NT2/D1 (cell line): ENCODE results near the gene LRRC3.

Source experiments
- DNase-seq: peaks from one replicate; pipeline ENCODE4 v3.0.0-alpha.2; 2011; ENCODE audit warnings: low read depth, low spot score
- H3K27me3 ChIP-seq: 2 replicates; pipeline ENCODE4 v1.6.0; 2011; ENCODE audit warnings: mild to moderate bottlenecking; ENCODE audit not compliant: insufficient read length, insufficient read depth
- H3K36me3 ChIP-seq: 2 replicates; pipeline ENCODE4 v1.6.1; 2011; ENCODE audit warnings: mild to moderate bottlenecking, low read length, mixed read lengths; ENCODE audit not compliant: insufficient read depth, insufficient read length
- H3K4me1 ChIP-seq: 2 replicates; pipeline ENCODE4 v1.5.1; 2011; ENCODE audit not compliant: insufficient read depth, insufficient read length
- H3K4me3 ChIP-seq: 2 replicates; pipeline ENCODE4 v1.5.1; 2011; ENCODE audit warnings: low read depth; ENCODE audit not compliant: insufficient read length
- H3K9ac ChIP-seq: 2 replicates; pipeline ENCODE4 v1.6.0; 2011; ENCODE audit warnings: low read depth; ENCODE audit not compliant: insufficient read length
- H3K9me3 ChIP-seq: 2 replicates; pipeline ENCODE4 v1.5.1; 2011; ENCODE audit warnings: mild to moderate bottlenecking, low read length; ENCODE audit not compliant: insufficient read depth
- SUZ12 ChIP-seq: IDR thresholded peaks from 2 replicates; pipeline ENCODE4 v1.6.1; 2011; ENCODE audit not compliant: insufficient read length, insufficient read depth; ENCODE audit errors: extremely low read depth
- YY1 ChIP-seq: IDR thresholded peaks from 2 replicates; pipeline ENCODE4 v1.6.1; 2011; ENCODE audit not compliant: insufficient read length, insufficient read depth
- ZNF274 ChIP-seq: IDR thresholded peaks from 2 replicates; pipeline ENCODE4 v1.6.1; 2011; ENCODE audit warnings: mild to moderate bottlenecking, low read depth, low read length

LRRC3 gene

DNA sequence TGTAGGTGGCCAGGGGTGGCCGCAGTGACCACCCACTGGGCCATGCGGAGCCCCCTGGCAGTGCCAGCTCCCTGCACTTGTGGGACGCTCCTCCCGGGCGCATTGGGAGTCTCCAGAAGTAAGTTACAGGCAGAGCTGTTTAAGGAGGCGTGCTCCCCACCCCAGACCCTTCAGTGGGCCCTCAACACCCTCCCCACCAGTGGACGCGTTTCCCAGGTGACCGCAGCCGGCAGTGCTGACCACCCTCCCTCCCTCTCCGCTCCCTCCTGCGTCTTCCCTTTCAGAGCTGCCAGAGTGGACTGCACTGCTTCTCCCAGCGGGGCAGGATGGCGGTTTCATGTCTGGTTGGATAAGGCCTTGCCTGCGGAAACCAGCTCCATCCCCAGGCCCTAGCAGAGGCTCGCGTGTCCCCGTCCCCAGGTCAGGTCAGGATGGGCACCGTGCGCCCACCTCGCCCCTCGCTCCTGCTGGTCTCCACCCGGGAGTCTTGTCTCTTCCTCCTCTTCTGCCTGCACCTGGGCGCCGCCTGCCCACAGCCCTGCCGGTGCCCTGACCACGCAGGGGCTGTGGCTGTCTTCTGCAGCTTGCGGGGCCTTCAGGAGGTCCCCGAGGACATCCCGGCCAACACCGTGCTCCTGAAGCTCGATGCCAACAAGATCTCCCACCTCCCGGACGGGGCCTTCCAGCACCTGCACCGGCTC is 1.1 kb downstream of the LRRC3 start:
- TF ChIP-seq YY1 (no peak), ZNF274 (no peak), SUZ12 (no peak)
- Histone ChIP-seq H3K27me3 (peaks cover 33% of the 10 kb centered on the region), H3K36me3 (peaks cover 20% of the 10 kb centered on the region), H3K4me3 (peak overlapping the region; percentile 41), H3K9ac (peak overlapping the region; percentile 70), H3K9me3 (no peaks in the 10 kb centered on the region; the same call in 1 of the 2 replicates), H3K4me1 (peaks cover 17% of the 10 kb centered on the region)
- no peak for DNase-seq

GRCh38 chr21:44456915-44457736 is 1.8 kb downstream of the LRRC3 start:
- H3K27me3 ChIP-seq = peaks cover 33% of the 10 kb centered on the region
- H3K4me1 ChIP-seq = peaks cover 23% of the 10 kb centered on the region
- H3K4me3 ChIP-seq = no peak overlapping the region
- no peak for TF ChIP-seq SUZ12
- TF ChIP-seq YY1 = no peak
- TF ChIP-seq ZNF274 = no peak
- H3K36me3 ChIP-seq = peaks cover 20% of the 10 kb centered on the region
- no peak for DNase-seq
- no peaks in the 10 kb centered on the region; the same call in 1 of the 2 replicates for H3K9me3 ChIP-seq
- H3K9ac ChIP-seq = no peak overlapping the region

DNA sequence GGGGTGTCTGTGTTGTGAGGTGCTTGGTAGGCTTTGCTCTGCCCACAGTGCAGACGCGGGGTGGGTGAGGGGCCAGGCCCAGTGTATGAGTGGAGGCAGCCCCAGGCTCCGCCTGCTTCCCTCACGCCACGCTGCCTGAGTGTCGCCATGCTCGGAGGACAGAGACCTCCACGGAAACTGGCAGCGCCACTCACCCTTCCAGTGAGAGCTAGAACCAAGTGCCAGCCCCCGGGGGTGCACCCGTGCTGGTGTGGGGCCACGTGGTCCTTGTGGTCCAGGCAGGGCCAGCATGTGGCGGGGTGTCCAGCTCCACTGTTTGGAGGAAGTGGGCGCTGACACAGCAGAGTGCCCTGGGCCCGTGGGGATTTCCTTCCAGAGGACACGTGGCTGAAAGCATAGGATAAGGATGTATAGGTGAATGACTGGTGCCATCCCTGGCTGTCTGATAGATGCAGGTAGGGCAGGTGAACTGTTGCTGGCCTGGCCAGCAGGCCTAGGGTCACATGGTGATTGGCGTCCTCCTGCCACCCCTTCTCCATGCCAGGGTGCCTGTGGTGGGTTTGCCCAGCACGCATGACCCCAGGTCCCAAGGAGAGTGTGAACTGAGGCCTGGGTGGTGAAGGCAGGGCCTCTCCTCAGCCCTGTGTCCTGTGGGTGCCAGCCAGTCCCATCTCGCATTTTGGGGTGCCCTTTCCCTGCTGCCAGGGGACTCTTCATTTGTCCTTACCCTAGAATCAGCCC is 3.8 kb downstream of the LRRC3 start:
- no peaks in the 10 kb centered on the region for H3K9me3 ChIP-seq
- no peak for DNase-seq
- peaks cover 20% of the 10 kb centered on the region for H3K36me3 ChIP-seq
- no peak overlapping the region for H3K4me3 ChIP-seq
- TF ChIP-seq YY1 (no peak), ZNF274 (no peak), SUZ12 (no peak)
- H3K9ac ChIP-seq = no peak overlapping the region
- H3K27me3 ChIP-seq = peaks cover 20% of the 10 kb centered on the region
- H3K4me1 ChIP-seq = peaks cover 29% of the 10 kb centered on the region

GRCh38 chr21:44459712-44460440 is 4.6 kb downstream of the LRRC3 start:
- Histone ChIP-seq H3K4me1 (peaks cover 25% of the 10 kb centered on the region), H3K36me3 (peaks cover 20% of the 10 kb centered on the region), H3K9me3 (no peaks in the 10 kb centered on the region), H3K9ac (no peak overlapping the region), H3K4me3 (no peak overlapping the region), H3K27me3 (peaks cover 13% of the 10 kb centered on the region)
- TF ChIP-seq ZNF274 (no peak), YY1 (no peak), SUZ12 (no peak)
- DNase-seq = no peak

- H3K4me1 ChIP-seq = peaks cover 25% of the 10 kb centered on the region
- TF ChIP-seq YY1 = no peak
- TF ChIP-seq SUZ12 = no peak
- no peak for TF ChIP-seq ZNF274
- H3K9ac ChIP-seq = no peak overlapping the region
- H3K27me3 ChIP-seq = peaks cover 13% of the 10 kb centered on the region
- H3K4me3 ChIP-seq = no peak overlapping the region
- H3K36me3 ChIP-seq = peaks cover 20% of the 10 kb centered on the region
- H3K9me3 ChIP-seq = no peaks in the 10 kb centered on the region
- no peak for DNase-seq
These were observed 5.1 kb downstream of the LRRC3 start for GRCh38 chr21:44460441-44460755.

DNA sequence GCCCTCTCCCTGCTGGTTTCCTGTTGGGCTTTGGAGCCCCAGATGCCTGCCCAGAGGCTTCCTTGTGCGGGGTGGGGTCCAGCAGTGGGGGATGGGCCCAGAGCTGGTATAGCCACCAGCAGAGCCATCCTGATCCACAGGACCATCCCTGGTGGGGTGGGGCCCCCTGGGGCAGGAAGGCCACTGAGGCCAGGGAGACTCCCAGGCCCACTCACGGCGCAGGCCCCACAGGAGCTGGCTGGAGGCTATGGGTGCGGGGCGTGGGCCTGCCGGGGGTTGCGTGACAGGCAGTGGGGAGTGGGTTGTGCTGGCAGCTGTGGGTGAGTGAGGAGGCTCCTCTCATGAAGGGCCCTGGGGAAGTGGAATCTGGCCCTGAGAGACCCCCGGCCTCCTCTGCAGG is 5.7 kb downstream of the LRRC3 start:
- no peak overlapping the region for H3K4me3 ChIP-seq
- peaks cover 20% of the 10 kb centered on the region for H3K36me3 ChIP-seq
- no peak overlapping the region for H3K9ac ChIP-seq
- no peak for DNase-seq
- H3K9me3 ChIP-seq = no peaks in the 10 kb centered on the region
- TF ChIP-seq SUZ12 = no peak
- no peak for TF ChIP-seq YY1
- TF ChIP-seq ZNF274 = no peak
- H3K4me1 ChIP-seq = peaks cover 23% of the 10 kb centered on the region
- peaks cover 10% of the 10 kb centered on the region for H3K27me3 ChIP-seq

- TF ChIP-seq SUZ12 (no peak), YY1 (no peak), ZNF274 (no peak)
- Histone ChIP-seq H3K9ac (no peak overlapping the region), H3K4me3 (no peak overlapping the region), H3K4me1 (peaks cover 18% of the 10 kb centered on the region), H3K36me3 (peaks cover 20% of the 10 kb centered on the region), H3K27me3 (peaks cover 4% of the 10 kb centered on the region), H3K9me3 (no peaks in the 10 kb centered on the region)
- DNase-seq = no peak
These were observed 6.2 kb downstream of the LRRC3 start for GRCh38 chr21:44461464-44462001.
